NCI-H2196 treated with DMSO at 0.1 percent for 48 hours (cell line): Measurements from ENCODE around the gene AKAP10.
"Not testable (repeated sequence)": the region's sequence is repeated elsewhere in the genome, so short reads cannot be mapped to it uniquely, and the experiment has no call there.

Source experiments
- DNase-seq: peaks from one replicate; lab custom pipeline; 2025; ENCODE audit not compliant: unreplicated experiment; lab: John Stamatoyannopoulos, UW

Gene AKAP10

GRCh38 chr17:19979917-19980770 is 2.5 kb upstream of the AKAP10 start:
- DNase-seq, result no peak

DNA sequence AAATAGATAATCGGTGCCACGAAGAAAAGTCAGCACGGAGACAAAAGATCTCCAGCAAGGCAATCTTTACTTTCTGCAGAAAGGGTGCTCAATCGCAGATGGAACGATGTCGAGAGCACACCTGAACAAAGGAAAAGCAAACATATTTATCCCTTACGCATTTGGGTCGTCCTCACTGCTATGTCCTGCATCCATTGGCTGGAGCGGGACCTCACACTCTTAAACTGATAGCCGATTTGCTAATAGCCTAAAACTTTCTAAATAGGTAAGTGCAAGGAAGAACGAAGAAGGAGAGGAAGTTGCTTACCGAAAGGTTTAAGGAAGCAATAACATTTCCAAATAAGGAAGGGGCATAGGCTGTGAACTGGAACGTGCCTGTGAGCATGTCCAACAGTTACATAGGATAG is 1.2 kb upstream of the AKAP10 start:
- DNase-seq, result no peak

DNA sequence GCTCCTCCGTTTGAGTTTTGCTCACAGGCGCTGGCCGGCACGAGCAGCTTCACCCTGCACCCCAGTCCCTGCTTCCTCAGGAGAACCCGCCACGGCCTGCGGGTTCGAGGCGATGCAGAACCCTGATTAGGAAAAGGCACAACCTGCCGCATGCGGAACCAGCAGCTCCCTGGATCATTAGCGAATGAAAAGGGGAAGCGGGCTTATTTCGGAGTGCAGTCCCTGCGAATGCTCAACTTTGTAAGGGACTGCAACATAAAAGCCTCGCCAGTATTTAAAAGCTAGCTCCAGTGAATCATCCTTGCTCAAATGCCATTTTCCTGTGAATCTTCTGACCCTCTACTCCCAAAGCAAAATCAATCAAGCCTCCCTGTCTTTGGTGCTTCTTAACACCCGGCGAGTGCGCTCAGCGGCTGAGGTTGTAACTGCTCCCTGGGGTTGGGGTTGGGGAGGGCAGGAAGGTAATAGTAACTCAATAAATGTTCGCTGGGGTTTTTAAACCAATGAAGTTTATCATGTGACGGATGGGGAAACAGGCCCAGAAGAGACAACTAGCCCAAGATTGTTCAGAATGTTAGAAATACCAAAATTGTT is 678 bp upstream of the AKAP10 start:
- no peak for DNase-seq

DNA sequence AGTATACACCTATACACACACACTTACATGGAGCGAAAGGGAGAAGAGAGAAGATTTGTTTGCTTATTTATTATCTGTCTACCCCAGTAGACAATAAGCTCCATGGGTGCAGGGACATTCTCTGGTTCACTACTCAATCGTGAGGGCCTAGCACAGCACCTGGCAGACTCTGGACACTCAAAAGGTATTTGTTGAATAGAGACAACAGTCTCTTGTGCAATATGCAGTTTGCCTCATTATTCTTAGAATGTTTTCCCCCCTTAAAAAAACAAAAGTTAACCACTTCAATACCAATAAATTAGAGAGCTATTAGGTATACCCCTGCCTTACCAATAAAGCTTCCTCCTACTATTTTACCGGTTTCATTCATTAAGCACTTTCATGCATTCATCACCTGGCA is 2.0 kb downstream of the AKAP10 start:
- no peak for DNase-seq

DNA sequence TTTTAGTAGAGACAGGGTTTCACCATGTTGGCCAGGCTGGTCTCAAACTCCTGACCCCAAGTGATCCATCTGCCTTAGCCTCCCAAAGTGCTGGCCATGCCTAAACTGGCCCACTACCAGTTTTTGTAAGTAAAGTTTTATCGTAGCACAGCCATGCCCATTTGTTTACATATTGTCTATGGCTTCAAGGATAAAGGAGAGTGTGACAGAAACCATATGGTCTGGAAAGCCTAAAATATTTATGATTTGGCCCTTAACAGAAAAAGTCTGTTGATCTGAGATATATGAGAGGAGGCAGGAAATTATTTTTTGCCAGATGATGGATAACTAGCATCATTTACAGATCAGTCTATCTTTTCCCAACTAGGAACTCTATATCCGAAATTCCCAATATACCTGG is 4.5 kb downstream of the AKAP10 start:
- no peak for DNase-seq

DNA sequence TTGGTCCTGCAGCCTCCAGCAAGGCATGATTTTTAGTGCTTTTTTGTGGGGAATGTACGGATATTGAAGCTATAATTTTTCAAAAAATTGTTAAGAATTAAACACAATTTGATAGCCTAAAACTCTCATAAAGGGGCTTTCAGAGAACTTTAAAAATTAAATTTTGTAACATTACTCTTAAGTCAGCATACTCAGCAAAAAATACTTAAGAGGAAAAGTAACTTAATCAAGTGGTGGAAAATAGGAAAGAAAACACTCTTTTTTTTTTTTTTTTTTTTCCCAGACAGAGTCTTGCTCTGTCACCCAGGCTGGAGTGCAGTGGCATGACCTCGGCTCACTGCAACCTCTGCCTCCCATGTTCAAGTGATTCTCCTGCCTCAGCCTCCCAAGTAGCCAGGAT is 14.7 kb downstream of the AKAP10 start:
- DNase-seq, result not testable (repeated sequence)

- no peak for DNase-seq
Measured at GRCh38 chr17:19958023-19958422, 19.6 kb downstream of the AKAP10 start.

GRCh38 chr17:19955099-19955498 is 22.5 kb downstream of the AKAP10 start:
- DNase-seq, result no peak

- DNase-seq, result not testable (repeated sequence)
Measured at GRCh38 chr17:19951411-19951810, 26.2 kb downstream of the AKAP10 start.

DNA sequence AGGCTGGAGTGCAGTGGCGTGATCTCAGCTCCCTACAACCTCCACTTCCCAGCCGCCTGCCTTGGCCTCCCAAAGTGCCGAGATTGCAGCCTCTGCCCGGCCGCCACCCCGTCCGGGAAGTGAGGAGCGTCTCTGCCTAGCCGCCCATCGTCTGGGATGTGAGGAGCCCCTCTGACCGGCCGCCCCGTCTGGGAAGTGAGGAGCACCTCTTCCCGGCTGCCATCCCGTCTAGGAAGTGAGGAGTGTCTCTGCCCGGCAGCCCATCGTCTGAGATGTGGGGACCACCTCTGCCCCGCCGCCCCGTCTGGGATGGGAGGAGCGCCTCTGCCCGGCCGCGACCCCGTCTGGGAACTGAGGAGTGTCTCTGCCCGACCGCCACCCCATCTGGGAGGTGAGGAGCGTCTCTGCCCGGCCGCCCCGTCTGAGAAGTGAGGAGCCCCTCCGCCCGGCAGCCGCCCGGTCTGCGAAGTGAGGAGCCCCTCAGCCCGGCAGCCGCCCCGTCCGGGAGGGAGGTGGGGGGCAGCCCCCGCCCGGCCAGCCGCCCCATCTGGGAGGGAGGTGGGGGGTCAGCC is 26.9 kb downstream of the AKAP10 start:
- not testable (repeated sequence) for DNase-seq

DNA sequence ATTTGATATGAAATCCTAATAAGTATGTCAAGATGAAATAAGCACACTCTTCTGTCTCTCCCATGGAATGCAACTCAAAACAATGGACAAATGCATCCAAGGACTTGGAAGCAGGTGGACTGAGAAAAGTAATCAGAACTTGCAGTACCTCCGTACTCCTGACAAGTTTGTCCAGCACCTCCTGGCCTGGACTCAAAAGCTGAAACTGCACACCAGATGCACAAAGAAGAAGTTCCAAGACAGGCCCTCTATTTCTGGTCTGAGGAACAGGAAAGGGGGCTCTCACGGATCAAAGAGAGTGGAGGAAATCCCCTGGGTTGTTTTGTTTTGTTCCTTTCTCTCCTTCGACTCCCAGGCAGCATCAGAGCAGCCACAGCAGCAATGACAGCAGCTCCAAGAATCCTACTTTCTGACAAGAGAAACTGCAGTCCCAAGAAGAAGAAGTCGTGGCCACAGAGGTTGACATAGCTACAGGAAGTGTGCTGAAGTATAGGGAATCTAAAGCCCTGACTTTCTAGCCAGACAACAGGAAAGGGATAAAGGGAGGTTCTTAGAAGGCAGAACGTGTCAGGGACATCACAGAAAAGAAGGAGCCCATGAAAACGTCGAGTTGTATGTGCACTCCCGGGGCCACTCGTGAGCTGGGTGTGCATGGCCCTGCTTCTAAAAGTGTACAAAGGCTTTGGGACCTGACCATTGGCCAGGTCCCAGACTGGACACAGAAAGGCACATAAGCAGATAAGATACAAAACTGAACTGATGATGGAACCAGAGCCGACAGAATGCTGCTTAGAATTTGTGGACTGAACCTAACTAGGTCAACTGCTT is 29.3 kb downstream of the AKAP10 start:
- no peak for DNase-seq

DNA sequence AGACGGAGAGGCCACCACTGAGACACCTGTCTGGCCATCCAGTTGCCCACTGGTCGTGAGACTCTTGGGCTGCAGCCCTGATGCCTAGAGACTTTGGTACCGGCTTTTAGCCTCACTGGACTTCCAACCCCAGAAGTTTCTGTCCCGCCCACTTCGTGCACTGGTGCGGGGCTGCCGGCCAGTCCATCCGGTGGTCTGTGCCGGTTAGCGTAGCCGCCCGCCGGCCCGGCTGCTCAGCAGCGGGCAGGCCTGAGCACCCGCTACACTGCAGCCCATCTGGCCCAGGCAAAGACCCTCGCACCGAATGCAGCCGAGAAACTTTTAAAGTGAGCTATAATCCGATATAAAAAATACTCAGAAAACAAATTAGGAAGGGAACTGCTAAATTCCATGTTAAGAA is 30.7 kb downstream of the AKAP10 start:
- no peak for DNase-seq

DNA sequence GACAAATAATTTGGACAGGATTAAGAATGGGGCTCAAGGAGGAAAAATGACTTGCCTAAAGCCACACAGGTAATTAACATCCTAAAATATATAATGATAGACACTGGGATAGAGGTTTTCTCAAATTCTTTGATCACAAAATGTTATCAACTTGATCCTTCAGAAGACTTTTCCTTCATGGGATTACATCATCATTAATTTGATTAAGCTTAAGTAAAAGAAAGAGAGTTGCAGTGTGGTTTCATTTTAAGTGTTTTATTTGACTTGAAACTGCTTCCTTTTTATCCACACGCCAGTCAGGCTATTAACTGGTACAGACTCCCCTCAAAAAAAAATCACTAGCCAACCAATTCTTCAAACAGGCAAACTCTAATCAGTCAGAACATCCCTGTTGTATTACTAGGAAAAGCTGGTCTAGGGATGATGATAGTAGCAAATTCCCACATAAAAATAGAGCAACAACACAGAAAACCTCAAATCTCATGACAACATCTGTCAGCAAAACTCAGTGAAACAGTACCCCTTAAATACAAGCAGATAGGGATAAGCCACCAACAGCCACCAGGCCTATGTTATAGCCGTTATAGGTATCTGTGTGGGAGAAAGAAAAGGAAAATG is 32.5 kb downstream of the AKAP10 start:
- DNase-seq, result no peak

DNA sequence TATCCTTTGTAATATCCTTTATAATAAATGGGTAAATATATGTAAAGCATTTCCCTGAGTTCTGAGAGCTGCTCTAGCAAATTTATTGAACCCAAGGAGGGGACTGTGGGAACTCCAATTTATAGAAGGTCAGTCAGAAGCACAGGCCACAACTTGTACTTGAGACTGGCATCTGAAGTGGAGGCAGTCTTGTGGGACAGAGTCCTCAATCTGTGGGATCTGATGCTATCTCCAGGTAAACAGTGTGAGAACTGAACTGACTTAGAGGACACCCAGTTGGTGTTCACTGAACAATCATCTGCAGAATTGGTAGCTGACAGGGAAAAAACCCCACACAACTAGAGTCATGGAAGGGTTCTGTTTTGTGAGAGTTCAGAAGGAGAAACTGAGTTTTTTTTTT is 34.0 kb downstream of the AKAP10 start:
- no peak for DNase-seq

GRCh38 chr17:19943026-19943425 is 34.6 kb downstream of the AKAP10 start:
- DNase-seq, result no peak

- no peak for DNase-seq
Measured at GRCh38 chr17:19940722-19941464, 36.7 kb downstream of the AKAP10 start.

GRCh38 chr17:19939993-19940721 is 37.5 kb downstream of the AKAP10 start:
- DNase-seq, result no peak

DNA sequence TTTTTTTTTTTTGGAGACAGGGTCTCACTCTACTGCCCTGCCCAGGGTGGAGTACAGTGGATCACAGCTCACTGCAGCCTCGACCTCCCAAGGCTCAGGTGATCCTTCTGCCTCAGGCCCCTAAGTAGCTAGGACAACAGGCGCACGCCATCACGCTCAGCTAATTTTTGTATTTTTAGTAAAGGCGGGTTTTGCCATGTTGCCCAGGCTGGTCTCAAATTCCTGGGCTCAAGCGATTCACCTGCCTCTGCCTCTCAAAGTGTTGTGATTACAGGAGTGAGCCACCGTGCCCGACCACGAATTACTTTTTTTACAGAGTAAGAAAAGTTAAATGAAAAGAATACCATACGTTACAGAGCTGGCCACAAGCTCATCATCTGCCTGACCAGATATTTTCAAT is 38.9 kb downstream of the AKAP10 start:
- DNase-seq, result no peak

DNA sequence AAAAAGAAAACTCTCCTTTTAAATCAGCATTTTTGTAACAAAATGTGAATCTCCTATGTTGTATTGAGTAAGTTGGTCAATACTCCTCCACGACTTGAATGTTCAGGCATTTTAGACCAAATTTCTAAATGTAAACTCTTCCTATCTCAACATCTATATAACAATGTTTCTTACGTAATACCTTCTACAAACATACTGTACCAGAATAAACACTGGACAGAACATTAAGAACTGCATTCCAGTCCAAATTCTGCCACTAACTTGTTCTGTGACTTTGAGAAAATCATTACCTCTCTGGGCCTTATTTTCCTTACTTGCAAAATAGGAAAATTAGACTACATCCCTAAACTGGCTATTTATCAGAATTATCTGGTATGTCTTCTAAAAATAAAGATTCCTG is 40.1 kb downstream of the AKAP10 start:
- DNase-seq, result no peak

DNA sequence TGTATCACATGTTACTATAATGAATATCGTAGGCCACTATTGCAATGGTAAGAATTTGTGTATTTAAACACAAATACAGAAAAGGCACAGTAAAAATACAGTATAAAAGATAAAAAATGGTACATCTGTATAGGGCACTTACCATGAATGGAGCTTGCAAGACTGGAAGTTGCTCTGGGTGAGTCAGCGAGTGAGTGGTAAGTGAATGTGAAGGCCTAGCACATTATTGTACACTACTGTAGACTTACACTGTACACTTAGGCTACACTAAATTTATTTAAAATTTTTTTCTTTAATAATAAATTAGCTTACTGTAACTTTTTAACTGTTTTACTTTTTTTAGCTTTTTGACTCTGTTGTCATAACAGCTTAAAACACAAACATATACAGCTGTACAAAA is 42.5 kb downstream of the AKAP10 start:
- no peak for DNase-seq
